GM10266 (cell line): Measurements from ENCODE around the gene GRAPL.
A peak's percentile ranks its signal among the peaks of the same experiment; 100 is the strongest.
"Not testable (repeated sequence)": the region's sequence is repeated elsewhere in the genome, so short reads cannot be mapped to it uniquely, and the experiment has no call there.

ENCODE experiments used
- DNase-seq: peaks from one replicate; pipeline ENCODE4 v3.0.0; 2012; ENCODE audit errors: extremely low spot score
- CTCF ChIP-seq: IDR thresholded peaks from 2 replicates; pipeline ENCODE4 v1.5.1; 2012; ENCODE audit warnings: mild to moderate bottlenecking, low read depth; ENCODE audit not compliant: control insufficient read depth, insufficient read depth; ENCODE audit errors: missing control alignments

The GRAPL gene

GRCh38 chr17:19127148-19127980, at the start of gene GRAPL:
Gene GRAPL, plus strand, starts transcription at chr17:19127589. Its CDS starts 31 bp downstream, at chr17:19127620.
- not testable (repeated sequence) for DNase-seq

- not testable (repeated sequence) for DNase-seq
These were observed 38.3 kb upstream of the GRAPL start for GRCh38 chr17:19088804-19089685.

DNA sequence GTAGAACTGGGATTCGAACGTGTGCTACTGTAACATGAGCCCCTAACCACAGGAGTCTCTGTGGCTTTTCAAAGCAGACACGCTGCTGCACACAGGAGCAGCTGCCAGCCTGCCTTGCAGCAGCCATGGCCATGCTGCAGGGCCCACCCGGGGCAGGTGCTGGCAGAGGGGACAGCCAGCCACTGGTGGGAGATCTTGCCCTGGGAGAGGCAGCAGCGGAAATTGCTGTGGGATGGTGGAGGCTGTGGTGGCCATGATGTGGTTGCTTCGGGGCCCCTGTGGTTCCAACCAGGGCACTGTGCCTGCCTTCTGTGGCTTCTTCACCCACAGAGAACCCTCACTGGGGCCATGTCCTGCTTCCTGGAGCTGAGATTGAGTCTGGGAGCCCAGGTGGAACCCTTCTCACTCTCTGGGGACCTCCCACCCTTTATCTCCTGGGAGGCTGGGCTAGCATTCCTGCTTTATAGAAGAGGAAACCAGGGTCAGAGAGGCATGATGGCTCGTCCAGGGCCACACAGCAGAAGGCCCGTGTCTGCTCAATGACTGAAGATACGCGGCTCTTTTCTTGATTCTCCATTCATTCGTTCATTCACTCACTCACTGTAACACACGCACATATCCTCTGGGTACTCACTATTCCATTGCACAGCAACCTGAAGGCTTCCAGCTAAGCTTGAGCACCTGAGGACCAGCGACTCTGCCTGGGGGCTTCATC, 37.2 kb upstream of the GRAPL start:
- not testable (repeated sequence) for DNase-seq

GRCh38 chr17:19092737-19093683, 34.4 kb upstream of the GRAPL start:
- not testable (repeated sequence) for DNase-seq

DNA sequence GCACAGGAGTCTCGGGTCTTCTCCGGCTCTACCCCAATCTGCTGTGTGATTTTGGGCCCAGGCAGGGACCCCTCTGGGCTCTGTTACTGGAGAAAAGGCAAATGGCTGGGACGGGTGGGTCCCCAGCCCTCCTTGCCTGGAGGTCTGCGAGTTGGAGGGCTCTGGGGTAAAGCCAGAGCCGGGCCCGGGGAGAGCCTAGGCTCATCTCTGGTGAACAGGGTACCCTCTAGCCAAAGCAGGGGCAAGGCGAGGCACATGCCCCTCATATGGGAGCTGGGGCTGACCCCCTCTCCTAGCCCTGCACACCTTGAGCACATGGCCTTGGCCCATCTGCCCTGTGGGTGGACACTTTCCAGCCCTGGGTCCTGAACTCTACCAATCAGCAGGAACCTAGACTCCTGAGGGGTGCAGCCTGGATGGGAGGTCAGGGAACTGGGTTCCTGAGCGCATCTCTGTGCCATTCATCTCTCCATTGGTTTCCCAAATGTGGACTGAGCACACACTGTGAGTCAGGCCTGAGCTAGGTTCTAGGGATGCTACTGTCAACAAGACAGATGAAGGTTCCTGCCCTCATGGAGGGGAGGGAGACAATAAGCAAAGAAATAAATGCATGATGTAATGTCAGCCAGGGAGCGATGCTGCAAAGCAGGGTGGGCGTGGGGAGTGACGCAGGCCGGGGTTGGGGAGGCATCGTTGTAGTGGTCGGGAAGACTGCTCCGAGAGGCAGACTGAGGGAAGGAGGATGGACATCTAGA, 33.5 kb upstream of the GRAPL start:
- DNase-seq = not testable (repeated sequence)

DNA sequence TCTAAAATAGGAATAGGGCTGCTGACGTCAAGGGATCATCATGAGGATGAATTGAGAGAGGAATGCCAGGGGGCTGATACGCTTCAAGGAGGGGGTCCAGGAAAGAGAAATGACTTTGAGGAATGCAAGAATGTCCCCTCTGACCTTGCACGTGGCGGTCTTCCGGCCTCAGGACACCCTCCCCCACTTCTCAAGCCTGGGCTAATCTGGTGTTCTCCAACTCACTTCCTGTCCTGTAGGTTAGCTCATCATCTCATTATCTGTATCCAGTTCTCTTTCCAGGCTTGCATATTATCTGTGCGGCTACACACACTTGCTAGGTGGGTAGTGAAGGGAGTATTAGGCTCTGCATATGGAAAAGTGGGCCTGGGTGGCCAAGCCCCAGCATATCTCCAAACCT, 18.9 kb upstream of the GRAPL start:
- not testable (repeated sequence) for DNase-seq

DNA sequence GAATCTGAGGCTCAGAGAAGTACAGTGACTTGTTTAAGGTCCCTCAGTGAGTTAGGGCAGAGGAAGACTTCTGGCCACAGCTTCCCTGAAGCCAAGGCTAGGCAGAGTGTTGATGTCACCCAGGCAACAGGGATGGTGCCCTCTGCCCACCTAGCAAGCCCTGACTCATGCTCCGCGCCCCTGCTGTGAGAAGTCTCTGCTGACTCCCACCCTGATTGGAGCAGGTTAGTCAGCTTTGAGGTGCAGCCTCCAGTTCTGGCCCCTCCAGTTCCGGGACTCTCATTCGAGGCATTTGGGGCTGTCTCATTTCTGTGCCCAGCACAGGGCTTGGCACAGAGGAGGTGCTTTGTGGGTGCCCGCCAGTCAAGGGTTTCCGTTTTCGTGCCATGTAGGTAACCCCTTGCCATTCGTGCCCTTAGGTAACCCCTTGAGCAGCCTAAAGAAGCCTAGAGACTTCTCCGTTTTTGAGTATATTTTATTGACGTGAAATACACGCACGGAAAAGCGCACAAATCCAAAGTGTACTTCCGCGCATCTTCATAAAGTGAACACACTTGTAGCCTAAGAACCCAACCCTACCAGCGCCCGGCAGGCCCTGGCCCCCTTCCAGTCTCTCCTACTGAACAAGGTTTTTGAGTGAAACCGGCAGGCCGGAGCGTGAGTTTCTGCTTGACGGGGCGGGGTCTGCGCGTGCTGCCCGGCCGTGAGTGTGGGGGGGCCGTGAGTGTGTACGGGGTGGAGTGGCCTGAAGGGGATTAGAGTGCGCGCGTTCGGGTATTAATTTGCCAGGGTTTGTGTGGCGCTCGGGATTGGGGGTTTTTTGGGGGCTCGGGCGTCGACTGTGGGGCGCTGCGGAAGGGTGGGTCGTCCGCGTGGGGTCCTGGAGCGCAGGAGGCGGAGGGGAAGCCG, 16.9 kb upstream of the GRAPL start:
- not testable (repeated sequence) for DNase-seq

- TF ChIP-seq CTCF = peak; percentile 25
These were observed 16.2 kb upstream of the GRAPL start for GRCh38 chr17:19111111-19111711.

DNA sequence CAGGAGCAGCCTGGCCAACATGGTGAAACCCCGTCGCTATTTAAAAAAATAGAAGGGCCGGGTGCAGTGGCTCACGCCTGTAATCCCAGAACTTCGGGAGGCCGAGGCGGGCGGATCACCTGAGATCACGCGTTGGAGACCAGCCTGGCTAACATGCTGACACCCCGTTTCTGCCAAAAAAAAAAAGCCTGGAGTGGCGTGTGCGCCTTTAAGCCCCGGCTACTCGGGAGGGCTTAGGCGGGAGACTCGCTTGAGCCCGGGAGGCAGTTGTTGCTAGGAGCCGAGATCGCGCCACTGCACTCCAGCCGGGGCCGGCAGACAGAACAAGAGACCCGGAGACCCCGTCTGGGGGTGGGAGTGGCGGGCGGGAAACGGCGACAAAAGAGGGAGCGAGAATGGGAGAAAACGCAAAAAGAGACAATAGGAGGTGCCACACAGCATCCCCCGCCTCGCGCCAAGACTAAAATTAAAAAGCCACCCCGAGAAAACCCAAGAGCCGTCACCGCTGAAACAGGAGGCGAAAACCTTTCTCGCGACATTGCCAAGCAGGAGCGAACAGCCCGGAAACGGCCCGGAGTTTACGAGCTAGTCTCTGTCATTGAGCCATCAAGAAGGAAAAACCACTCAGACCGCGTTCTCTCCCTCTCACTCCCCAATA, 15.5 kb upstream of the GRAPL start:
- DNase-seq = not testable (repeated sequence)

More at GRCh38 chr17:19111111-19111711, 16.2 kb upstream of the GRAPL start:
- not testable (repeated sequence) for DNase-seq

- not testable (repeated sequence) for DNase-seq
These were observed 14.9 kb upstream of the GRAPL start for GRCh38 chr17:19112459-19112826.

DNA sequence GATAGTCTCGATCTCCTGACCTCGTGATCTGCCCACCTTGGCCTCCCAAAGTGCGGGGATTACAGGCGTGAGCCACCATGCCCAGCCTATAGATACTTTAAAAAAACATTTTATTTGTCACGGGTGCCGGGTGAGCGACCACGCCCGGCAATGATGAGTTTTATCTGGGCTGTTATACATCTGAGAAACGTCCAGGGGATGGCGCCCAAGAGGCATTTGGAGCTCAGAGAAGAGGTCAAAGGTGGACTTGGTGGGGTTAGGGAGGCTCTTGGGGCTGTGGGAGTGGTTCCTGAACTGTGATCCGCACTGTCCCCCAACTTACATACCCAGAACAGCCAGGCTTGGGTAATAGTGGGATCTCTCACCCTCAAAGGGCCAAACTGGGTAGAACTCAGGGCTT, 8.7 kb upstream of the GRAPL start:
- not testable (repeated sequence) for DNase-seq

GRCh38 chr17:19125289-19125688, 2.1 kb upstream of the GRAPL start:
- DNase-seq = not testable (repeated sequence)

DNA sequence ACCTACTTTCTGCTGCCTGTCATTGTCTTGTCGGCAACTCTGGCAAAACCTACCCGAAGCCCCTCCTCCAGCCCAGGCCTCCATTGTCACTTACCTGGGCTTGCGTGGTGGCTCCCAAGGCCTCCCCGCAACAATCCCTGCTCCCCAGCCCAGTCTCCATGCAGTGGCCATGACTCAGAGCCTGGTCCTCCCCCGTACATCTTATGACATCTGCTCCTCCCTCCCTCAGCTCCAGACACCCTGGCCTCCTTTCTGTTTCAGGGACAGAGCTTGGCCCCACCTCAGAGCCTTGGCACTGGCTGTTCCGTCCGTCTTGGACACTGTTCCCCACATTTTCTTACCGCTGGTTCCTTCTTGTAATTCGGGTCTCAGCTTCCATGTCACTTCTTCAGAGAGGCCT, 2.1 kb downstream of the GRAPL start:
- not testable (repeated sequence) for DNase-seq

DNA sequence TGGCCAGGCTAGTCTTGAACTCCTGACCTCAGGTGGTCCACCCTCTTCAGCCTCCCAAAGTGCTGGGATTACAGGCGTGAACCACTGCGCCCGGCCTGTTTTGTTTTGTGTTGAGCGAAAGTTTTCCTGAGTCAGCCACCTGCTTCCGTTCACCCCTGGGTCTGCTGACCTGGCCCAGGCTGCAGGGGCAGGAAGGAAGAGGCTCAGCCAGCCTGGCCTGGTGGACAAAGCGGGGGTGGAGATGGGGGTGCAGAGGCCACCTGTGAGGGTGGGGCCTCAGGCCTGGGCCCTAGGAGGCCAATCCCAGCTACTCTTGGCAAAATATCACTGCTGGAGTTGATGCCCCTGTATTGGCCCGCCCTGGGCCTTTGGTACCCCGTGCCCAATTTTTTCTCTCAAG, 3.7 kb downstream of the GRAPL start:
- DNase-seq = not testable (repeated sequence)

- DNase-seq = not testable (repeated sequence)
These were observed 4.4 kb downstream of the GRAPL start for GRCh38 chr17:19131772-19132171.

DNA sequence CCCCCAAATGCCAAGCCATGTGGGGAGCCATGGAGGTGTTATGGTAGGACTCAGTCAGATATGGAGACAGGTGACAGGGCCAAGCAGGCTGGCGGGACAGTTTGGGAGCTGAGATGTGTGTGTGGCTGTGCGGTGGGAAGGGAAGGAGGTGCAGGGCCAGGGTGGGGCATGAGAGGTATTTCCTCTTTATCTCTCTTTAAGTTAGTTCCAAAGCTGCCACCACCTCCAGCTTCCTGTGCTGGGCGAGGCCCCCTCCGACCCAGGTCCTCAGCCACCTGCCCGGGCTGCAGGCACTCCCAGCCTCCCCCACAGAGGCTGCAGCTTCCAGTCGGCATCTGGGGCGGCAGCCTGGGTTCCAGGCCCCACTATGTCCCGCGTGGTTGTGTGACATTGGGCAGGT, 6.4 kb downstream of the GRAPL start:
- not testable (repeated sequence) for DNase-seq
